GM12878 (cell line): Measurements from ENCODE around the gene MFSD12. TPM values are rescaled to one million over a fixed set of nuclear protein-coding genes. Genes with fewer than 3 reads are reported as not detected.

Experiments
- ATAC-seq: fragments of 200-7000 bp; cut with Tn5 transposase; 3 replicates; pipeline ENCODE4 v1.9.1; 2020; ENCODE audit warnings: mild to moderate bottlenecking, moderate library complexity
- BruUV-seq: library from RNA; stranded (reverse); fragments of 400-500 nt; replicated peaks from 2 replicates; lab custom pipeline; 2021; lab: Mats Ljungman, UMichigan
- CTCF ChIA-PET: fragments of 300-600 bp; sonication (Branson Sonifier 250); formaldehyde crosslinking; extraction: SDS; loops from one replicate; lab custom pipeline; 2021; ENCODE audit warnings: inconsistent platforms; lab: Yijun Ruan, JAX
- POLR2A ChIA-PET: fragments of 350-600 bp; formaldehyde crosslinking; extraction: SDS; loops from one replicate; lab custom pipeline; 2021; ENCODE audit warnings: inconsistent platforms; lab: Charles Lee
- RAD21 ChIA-PET: fragments of 300-600 bp; sonication (Branson Sonifier 250); formaldehyde crosslinking; loops from one replicate; lab custom pipeline; 2023; ENCODE audit warnings: antibody characterized with exemption; ENCODE audit not compliant: unreplicated experiment; lab: Charles Lee
- SMC1A ChIA-PET: fragments of 300-600 bp; sonication (Branson Sonifier 250); formaldehyde crosslinking; loops from one replicate; lab custom pipeline; 2023; ENCODE audit not compliant: unreplicated experiment, uncharacterized antibody; lab: Charles Lee
- DNase-seq: peaks from one replicate; pipeline ENCODE4 v3.0.0-alpha.2; 2011; ENCODE audit warnings: low read depth, low spot score
- FAIRE-seq: peaks from 3 replicates; lab custom pipeline; 2011; peaks lifted over from hg19 to GRCh38; lab: Jason Lieb, UNC
- H2AFZ ChIP-seq: 2 replicates; pipeline ENCODE4 v1.6.0; 2011; ENCODE audit warnings: low read depth, low read length, control low read depth; ENCODE audit not compliant: control insufficient read depth
- H3K27ac ChIP-seq: 2 replicates; pipeline ENCODE4 v1.5.1; 2011; ENCODE audit warnings: control low read depth; ENCODE audit not compliant: control insufficient read depth, insufficient read depth
- H3K27me3 ChIP-seq, 2 experiments: replicated peaks in 1 of 2; 2 replicates each; pipeline versions ENCODE4 v1.6.0 to v1.6.1; 2011; ENCODE audit warnings: low read length in 1 of 2; ENCODE audit not compliant: control insufficient read depth in 2 of 2, insufficient read depth in 2 of 2
- H3K36me3 ChIP-seq, 2 experiments: 2 replicates each; pipeline ENCODE4 v1.5.1; 2011; ENCODE audit warnings: low read length in 1 of 2; ENCODE audit not compliant: control insufficient read depth in 2 of 2, insufficient read depth in 2 of 2
- H3K4me1 ChIP-seq: 2 replicates; pipeline ENCODE4 v1.6.1; 2011; ENCODE audit warnings: mild to moderate bottlenecking, low read length, moderate library complexity, mixed read lengths; ENCODE audit not compliant: control insufficient read depth, insufficient read depth
- H3K4me2 ChIP-seq: 2 replicates; pipeline ENCODE4 v1.6.0; 2011; ENCODE audit warnings: control low read depth; ENCODE audit not compliant: control insufficient read depth, insufficient read depth
- H3K4me3 ChIP-seq: fragments of 200-600 bp; sonication (generic); 2 replicates; pipeline ENCODE4 v1.5.1; 2016
- H3K79me2 ChIP-seq: 2 replicates; pipeline ENCODE4 v1.6.0; 2011; ENCODE audit warnings: low read length; ENCODE audit not compliant: control insufficient read depth, insufficient read depth
- H3K9ac ChIP-seq: 2 replicates; pipeline ENCODE4 v1.8.0; 2011; ENCODE audit warnings: low read length, control low read depth, mixed read lengths; ENCODE audit not compliant: control insufficient read depth, insufficient read depth
- H3K9me3 ChIP-seq: replicated peaks from 3 replicates; pipeline ENCODE4 v1.5.1; 2011; ENCODE audit warnings: mild to moderate bottlenecking, low read length; ENCODE audit not compliant: control insufficient read depth, insufficient read depth
- H4K20me1 ChIP-seq: 2 replicates; pipeline ENCODE4 v1.6.0; 2011; ENCODE audit not compliant: control insufficient read depth, insufficient read depth
- BRCA1 ChIP-seq: IDR thresholded peaks from 2 replicates; pipeline ENCODE4 v1.6.1; 2011; ENCODE audit warnings: low read depth, low read length, improper control_type of control experiment
- CBX3 ChIP-seq: fragments of 200-600 bp; sonication (generic); IDR thresholded peaks from 2 replicates; pipeline ENCODE4 v1.6.1; 2016; ENCODE audit warnings: low read depth, borderline replicate concordance
- IKZF2 ChIP-seq, 2 experiments: fragments of 450-650 bp; IDR thresholded peaks; 2 replicates each; pipeline ENCODE4 v1.6.1; 2017; ENCODE audit warnings: mild to moderate bottlenecking in 2 of 2, moderate library complexity in 2 of 2
- RELB ChIP-seq: fragments of 450-650 bp; IDR thresholded peaks from 2 replicates; pipeline ENCODE4 v1.6.1; 2017; ENCODE audit warnings: low read depth, mild to moderate bottlenecking, moderate library complexity
- SMARCA5 ChIP-seq: fragments of 450-650 bp; IDR thresholded peaks from 2 replicates; pipeline ENCODE4 v1.6.1; 2017; ENCODE audit warnings: mild to moderate bottlenecking
- ZNF274 ChIP-seq: IDR thresholded peaks from one replicate; pipeline ENCODE4 v1.8.0; 2011; ENCODE audit not compliant: insufficient read length, insufficient read depth
- WGBS: methylation state at CpG from one replicate; pipeline ENCODE4 v1.1.6; 2016; ENCODE audit warnings: low lambda C conversion rate; ENCODE audit not compliant: insufficient replicate concordance, insufficient coverage; ENCODE audit errors: missing lambda C conversion rate; 5-methylcytosine and 5-hydroxymethylcytosine counted together
- in situ Hi-C: fragments of 300-500 bp; cut with MboI; formaldehyde crosslinking; loops from 9 replicates; pipeline ENCODE4 v1.14.3; 2018; ENCODE audit warnings: mixed read lengths
- intact Hi-C: fragments of 100-400 bp; cut with micrococcal nuclease; formaldehyde crosslinking; loops from one replicate; pipeline ENCODE4 v1.14.2; 2022; ENCODE audit not compliant: unreplicated experiment
- polyA plus RNA-seq, 11 experiments: library from polyadenylated mRNA; depleted of rRNA in 4 of 11; unstranded in 6 of 11; stranded (reverse) in 5 of 11; fragments of >200 nt; fragmentation: Nextera tagmentation in 4 of 11; fragmentation: Illumina TruSeq in 1 of 11; extraction: Ambion mirVana in 4 of 11; extraction: Trizol in 1 of 11; gene quantifications; 1 replicate in 1 of 11; 2 replicates in 10 of 11; pipeline versions ENCODE4 v1.2.1 to v1.2.3, GENCODE V29; 2011 to 2016; ENCODE audit warnings: inconsistent platforms in 2 of 11, missing spikeins in 2 of 11, low read depth in 1 of 11
- total RNA-seq, 4 experiments: library from RNA; depleted of rRNA in 3 of 4; stranded (reverse); fragments of >200 nt in 3 of 4; fragmentation: Illumina TruSeq in 1 of 4; extraction: Trizol in 1 of 4; gene quantifications; 2 replicates each; pipeline versions ENCODE4 v1.2.1 to v1.2.3, GENCODE V29; 2013 to 2021

The MFSD12 gene
- total and polyA plus RNA-seq, 10 of the 15 experiments (the other 5 are each of a cell fraction or from before 2014, with no cell fraction given): 0.58 to 65.9 (median 16.8) TPM

- H3K4me1 ChIP-seq: peaks cover 12% of the 10 kb centered on the region
- ATAC-seq (peak; percentile 58), FAIRE-seq (no peak), DNase-seq (no peak)
- RAD21 ChIA-PET: interaction anchor here (0.9 to 1.4 kb wide), 2 partner anchors 50 to 58 kb away, joined by 3 read pairs; no protein-coding TSS in a partner anchor
- peak overlapping the region; percentile 0 for H2AFZ ChIP-seq
- POLR2A ChIA-PET: interaction anchor here (1.3 kb wide), 1 partner anchor 14 kb away, joined by 3 read pairs; no protein-coding TSS in a partner anchor
- no peaks in the 10 kb centered on the region for H3K79me2 ChIP-seq
- no peaks in the 10 kb centered on the region for H3K9me3 ChIP-seq
- H3K27me3 ChIP-seq: no peaks in the 10 kb centered on the region
- no peaks in the 10 kb centered on the region for H4K20me1 ChIP-seq
- no peak overlapping the region for H3K4me3 ChIP-seq
- in situ Hi-C loops: no loop called here
- H3K9ac ChIP-seq: no peak overlapping the region
- no peak overlapping the region for H3K4me2 ChIP-seq
- CTCF ChIA-PET: interaction anchor here (1.5 kb wide), 2 partner anchors 17 to 59 kb away, joined by 3 to 4 read pairs; no protein-coding TSS in a partner anchor
- 59% methylated on average over 22 of the region's 27 CpGs for WGBS
- SMC1A ChIA-PET: no interaction called here
- no TSS peak for BruUV-seq
- H3K27ac ChIP-seq: no peak overlapping the region
- TF ChIP-seq SMARCA5: 0 out of 2 replicates have a peak, but pooled peaks have one; percentile 23
- no peak for TF ChIP-seq BRCA1
- TF ChIP-seq IKZF2 (IDR thresholded peaks at IDR 0.05): no peak
- no peak for TF ChIP-seq CBX3
- no peak for TF ChIP-seq ZNF274
- TF ChIP-seq RELB: no peak
- TF ChIP-seq, all 136 proteins: peak for 1
- H3K36me3 ChIP-seq: no peaks in the 10 kb centered on the region
- intact Hi-C loops: no loop called here
These were observed 47.0 kb upstream of the MFSD12 start for GRCh38 chr19:3604227-3604986.
